Erythroblast (primary cell): ENCODE data around the gene TOM1L2.

Experiments used
- GATA1 ChIP-seq: IDR thresholded peaks from 2 replicates; pipeline ENCODE4 v1.6.1; 2011; ENCODE audit warnings: low read depth, mild to moderate bottlenecking, control low read depth, low read length, moderate library complexity
- POLR2A ChIP-seq: IDR thresholded peaks from 2 replicates; pipeline ENCODE4 v1.6.1; 2011; ENCODE audit warnings: mild to moderate bottlenecking, low read length

GRCh38 chr17:17899486-17899885 is 72.7 kb downstream of the TOM1L2 start:
- TF ChIP-seq POLR2A = no peak
- no peak for TF ChIP-seq GATA1
